HG03108 (cell line): ENCODE results near the gene SLC6A6.
"Not testable (repeated sequence)": the region's sequence is repeated elsewhere in the genome, so short reads cannot be mapped to it uniquely, and the experiment has no call there.

ENCODE experiments used
- ATAC-seq: cut with Tn5 transposase; IDR thresholded peaks from one replicate; pipeline ENCODE4 v1.9.1; 2021; ENCODE audit warnings: moderate library complexity; ENCODE audit not compliant: unreplicated experiment

The SLC6A6 gene

GRCh38 chr3:14434126-14434497 is 31.7 kb downstream of the SLC6A6 start:
- ATAC-seq: no peak

DNA sequence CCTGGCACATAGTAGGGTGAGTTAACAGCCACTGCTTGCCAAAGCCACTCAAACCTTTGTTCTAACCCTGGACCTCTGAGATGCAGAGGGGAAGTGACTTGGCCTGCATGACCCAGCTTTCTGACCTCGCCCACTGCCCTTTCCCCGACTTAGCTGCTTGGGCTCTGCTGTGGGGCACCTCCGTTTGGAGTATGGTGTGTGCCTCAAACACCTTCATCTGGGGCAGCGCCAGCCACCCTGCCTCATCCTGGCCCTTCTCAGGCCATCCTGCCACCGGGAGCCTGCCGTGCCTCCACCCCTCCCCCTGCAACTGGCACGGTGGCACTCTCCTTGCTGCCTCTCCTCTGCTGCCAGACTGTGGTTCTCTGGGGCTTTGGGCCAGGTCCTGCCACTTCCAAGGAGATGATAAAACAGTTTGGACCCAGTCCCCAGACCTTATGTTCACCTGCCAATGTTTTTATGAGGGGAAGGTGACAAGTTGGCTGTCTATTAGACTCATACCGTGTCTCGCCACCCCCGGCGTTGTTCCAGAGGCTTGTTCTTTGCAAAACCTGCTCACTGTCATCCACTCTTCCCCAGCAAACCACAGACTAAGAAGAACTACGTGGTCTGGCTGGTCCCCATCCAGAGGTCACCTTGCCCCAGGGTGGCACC is 32.2 kb downstream of the SLC6A6 start:
- no peak for ATAC-seq

DNA sequence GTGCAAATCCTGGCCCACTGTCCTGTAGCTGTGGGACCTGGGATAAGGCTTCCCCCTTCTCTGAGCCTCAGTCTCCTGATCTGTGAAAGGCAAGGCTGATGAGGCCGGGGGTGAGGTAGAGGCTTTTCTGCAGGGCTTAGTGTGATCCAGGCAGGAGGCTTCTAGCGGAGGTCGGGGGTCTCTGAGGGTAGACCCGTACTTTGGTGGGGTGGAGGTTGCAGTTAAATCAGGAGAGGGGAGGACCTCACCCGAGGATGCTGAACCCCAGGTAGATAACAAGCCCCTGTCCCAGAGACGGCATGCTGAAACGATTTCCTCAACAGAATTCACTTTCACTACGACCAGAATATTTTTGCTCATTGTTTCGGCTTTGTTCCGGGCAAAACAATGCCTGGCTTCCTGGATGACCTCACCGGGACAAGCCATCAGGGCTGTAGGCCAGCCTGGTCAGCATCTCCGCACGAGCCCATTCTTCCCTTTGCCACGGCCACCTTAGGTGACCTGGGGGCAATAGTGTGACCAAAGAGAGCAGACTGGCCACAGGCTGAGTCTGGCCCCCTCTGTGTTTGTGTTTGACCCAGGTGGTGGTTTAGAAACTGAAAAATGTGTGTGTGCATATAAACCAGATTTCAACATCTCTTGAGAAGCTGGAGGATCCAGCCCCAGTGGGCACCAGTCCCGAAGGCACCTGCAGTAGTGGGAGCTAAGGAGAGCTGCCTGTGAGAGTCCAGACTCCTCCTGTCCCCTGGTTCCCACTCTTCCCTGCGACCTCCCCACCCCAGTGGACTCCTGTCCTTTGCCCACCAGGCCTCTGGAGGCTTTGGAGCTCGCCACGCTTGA is 33.0 kb downstream of the SLC6A6 start:
- no peak for ATAC-seq

GRCh38 chr3:14436954-14437281 is 34.5 kb downstream of the SLC6A6 start:
- ATAC-seq: no peak

DNA sequence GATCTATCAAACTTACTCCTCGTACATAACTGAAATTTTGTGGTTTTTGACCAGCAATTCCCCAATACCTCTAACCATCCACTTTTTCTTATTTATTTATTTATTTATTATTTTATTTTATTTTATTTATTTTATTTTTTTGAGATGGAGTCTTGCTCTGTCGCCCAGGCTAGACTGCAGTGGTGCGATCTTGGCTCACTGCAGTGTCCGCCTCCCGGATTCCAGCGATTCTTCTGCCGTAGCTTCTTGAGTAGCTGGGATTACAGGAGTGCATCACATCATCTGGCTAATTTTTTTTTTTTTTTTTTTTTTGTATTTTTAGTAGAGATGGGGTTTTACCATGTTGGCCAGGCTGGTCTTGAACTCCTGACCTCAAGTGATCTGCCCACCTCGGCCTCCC is 35.3 kb downstream of the SLC6A6 start:
- not testable (repeated sequence) for ATAC-seq

DNA sequence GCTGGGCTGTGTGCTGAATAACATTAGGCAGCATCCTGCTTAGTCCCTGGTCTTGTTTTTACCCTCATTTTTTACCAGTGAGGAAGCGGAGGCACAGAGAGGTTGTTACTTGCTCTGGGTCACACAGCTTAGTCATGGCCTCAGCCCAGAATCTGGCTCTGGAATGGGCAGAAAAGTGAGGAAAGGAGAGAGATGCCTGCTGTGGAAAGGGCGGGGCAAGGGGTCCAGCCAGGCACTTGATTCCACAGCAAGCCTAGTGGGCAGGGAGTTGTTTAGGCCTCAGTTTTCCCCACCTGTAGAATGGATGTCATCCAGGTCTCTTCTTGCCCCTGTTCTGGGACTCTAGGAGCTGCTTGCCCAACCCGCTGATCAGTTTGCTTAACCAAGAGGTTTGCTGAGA is 35.9 kb downstream of the SLC6A6 start:
- no peak for ATAC-seq

- ATAC-seq: no peak
Observed at GRCh38 chr3:14438929-14439328, 36.5 kb downstream of the SLC6A6 start.

DNA sequence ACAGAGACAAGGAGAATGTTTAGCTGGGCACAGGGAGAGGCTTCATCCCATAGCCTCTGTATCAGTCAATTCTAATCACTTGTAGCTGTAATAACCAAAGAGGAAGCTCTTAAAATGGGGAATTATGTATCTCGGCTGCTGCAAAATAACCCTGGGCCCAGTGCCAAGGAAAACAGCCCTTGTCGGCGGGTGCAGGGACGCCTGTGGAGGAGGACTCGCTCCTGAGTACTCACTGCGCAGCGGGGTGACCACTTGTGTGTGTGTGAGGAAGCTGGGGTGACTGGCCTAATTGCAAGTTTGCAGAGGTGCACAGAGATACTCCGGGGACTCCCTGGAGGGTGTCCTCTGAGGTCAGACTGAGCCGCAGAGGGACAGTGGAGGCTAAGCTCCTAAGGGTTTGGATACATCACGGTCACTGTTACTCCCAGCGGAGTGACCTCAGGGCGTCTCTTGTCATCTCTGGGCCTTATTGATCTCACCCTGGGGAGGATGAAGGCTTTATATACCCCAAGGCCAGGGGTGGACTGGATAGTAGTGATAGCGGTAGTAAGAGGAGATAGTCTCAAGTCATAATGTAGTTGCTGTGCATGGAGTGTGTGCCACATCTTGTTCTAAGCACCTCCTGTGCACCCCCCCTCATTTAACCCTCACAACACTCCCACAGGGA is 37.2 kb downstream of the SLC6A6 start:
- ATAC-seq: no peak

DNA sequence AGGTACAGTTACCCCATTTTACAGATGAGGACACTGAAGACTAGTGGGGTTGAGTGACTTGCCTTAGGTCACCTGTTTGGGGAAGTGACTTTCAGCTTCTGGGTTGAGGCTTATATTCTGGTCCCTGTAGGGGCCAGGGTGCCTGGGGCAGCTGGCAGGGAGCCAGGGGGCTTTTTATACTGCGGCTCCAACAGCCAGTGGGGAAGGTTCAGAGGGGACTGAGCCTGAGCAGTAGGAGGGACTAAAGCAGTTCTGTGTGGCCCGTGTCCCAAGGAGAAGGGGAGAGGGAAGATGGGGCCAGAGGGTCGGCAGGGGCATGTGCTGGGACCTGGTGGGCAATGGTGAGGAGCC is 37.7 kb downstream of the SLC6A6 start:
- ATAC-seq: no peak

DNA sequence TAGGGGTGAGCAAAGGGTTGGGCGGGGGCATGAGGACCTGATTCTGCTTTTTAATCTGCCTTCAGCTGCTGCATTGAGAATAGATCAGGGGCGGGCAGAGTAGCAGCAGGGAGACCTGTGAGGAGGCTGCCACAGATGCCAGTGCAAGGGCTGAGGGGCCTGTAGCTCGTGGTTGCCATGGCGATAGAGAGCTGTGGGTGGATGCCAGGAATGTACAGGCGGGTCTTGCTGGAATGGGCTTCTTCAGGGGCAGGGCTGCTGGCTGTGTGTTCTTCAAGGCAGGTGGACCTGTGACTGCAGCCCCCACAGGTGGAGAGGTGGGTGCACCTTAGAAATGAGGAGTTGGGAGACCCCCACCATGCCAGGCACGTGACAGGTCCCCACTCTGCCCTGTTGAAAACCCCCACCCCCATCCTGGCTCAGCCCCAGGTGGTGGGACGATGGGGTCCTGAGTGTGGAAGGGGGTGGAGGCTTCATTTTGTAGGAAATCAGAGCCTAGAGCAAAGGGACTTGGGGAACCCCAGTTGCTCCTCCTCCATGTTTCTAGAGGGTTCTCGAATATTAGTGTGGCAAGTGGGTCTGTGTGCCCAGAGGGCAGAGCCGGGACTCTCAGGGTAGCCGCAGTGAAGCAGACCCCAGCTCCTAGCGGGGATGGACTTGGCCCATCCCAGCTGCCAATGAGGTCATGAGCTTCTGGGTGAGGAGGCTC is 38.3 kb downstream of the SLC6A6 start:
- no peak for ATAC-seq

GRCh38 chr3:14441240-14441919 is 39.0 kb downstream of the SLC6A6 start:
- no peak for ATAC-seq

DNA sequence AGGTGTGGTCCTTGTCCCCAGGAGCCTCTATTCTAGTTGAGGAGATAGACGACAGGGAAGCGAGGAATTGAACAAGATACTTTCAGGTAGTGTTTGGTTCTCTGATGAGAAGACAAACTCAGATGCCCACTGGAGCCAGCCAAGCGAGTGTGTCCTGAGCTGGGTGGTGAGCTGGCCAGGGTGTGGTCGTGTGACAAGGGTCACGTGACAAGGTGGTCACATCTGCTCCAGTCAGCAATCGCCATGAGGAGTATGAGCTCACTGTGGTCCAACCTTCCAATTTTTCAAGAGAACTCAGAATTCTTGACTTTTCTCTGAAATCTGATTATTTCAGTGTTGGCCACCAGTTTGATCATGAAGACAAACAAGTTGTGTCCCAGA is 39.5 kb downstream of the SLC6A6 start:
- no peak for ATAC-seq

- ATAC-seq: no peak
Observed at GRCh38 chr3:14444380-14444779, 42.0 kb downstream of the SLC6A6 start.

- no peak for ATAC-seq
Observed at GRCh38 chr3:14445773-14446172, 43.4 kb downstream of the SLC6A6 start.

DNA sequence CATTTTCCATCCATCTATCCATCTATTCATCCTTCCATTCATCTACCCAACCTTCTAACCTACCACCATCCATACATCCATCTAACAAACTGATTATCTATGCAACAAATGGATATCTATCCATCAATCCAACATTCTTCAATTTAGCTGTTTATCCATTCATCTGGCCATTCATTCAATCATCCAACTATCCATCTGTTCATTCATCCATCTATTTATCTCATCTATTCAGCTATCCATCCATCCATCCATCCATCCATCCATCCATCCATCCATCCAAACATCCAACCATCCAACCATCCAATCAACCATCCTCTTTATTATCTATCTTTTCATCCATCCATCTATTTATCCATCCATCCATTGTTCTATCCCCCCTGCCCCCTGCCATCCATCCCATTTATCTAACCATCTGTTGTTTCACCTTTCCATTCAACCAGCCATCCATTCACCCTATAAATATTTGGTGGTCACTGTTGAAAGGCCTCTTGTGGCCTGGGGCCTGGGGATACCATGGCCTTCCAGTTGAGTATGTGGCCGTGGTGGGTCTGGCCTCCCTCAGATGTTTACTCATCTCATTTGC is 44.7 kb downstream of the SLC6A6 start:
- ATAC-seq: no peak

- ATAC-seq: no peak
Observed at GRCh38 chr3:14448063-14448462, 45.7 kb downstream of the SLC6A6 start.

DNA sequence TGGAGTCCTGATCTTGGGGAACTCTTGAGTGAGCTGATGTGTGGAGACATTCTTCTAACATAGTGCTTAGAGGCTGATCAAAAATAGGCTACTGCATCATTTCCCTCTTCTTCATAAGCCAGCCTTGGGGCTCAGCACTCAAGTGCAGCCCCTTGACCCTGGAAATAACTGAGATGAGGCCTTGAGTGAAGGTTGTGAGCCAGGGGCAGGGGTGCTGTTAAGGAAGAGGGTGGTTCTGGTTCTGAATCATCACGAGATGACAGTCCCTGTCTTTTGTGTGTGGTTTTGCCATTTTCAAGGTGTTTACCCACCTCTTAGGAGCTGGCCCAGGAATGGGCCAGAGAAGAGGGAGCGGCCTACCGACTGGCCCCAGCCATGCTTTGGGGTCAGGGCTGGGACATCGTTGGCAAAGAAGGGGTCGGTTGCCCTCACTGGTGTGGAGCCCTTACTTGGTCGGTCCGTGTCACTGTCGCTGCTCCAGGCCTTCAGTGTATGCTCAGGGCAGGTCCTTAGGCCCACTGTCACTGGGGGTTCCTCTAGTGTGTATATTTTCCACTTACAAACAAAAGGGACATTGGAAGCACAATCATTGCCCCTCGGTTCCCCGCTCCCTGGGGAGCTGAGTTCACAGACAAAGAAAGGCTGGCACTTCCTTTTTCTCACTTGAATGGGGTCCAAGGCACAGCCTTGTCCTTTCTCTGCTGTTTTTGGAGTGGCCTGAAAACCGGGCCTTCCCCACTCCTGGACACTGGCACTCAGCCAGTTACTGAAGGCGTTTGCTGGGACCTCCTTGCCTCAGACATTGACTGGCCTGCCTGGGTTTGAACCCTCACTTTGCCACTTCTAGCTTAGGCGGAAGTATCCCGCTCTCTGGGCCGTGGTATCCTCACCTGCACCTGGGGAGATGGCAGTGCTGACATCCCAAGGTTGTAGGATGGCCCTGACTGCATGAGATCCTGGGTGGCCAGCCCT is 46.6 kb downstream of the SLC6A6 start:
- no peak for ATAC-seq

GRCh38 chr3:14450506-14450905 is 48.1 kb downstream of the SLC6A6 start:
- ATAC-seq: no peak

DNA sequence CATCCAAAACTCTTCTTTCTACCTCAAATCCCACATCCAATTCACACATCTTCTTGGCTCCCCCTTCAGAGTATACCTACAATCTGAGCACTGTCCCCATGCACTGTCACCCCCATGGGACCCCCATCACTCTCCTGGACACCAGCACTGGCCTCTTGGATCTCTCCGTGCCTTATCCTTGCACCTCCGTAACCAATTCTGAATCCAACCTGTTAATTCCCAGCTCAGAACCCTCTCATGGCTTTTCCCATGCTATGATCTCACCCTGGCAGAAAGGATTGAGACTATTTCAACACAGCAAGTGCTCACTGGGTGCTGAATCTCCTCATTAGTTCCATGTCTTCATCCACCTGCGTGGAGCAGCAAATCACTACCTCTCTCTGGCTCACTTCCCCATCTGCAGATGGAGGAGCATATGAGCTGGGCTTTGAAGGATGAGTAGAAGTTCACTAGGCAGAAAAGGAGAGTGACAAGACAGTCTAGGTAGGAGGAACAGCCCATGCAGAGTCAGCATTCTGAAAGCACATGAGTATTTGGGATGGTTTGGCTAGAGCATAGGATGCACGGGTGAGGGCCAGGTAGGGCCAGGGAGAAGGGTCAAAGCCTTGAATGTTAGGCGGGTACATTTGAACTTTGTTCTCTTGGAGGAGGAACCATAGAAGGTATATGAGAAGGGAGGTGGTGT is 48.7 kb downstream of the SLC6A6 start:
- no peak for ATAC-seq
